H9 (cell line): ENCODE measurements around the gene TMTC2. TPM values are rescaled to one million over a fixed set of nuclear protein-coding genes. Genes with fewer than 3 reads are reported as not detected.
"Not testable (repeated sequence)": the region's sequence is repeated elsewhere in the genome, so short reads cannot be mapped to it uniquely, and the experiment has no call there.

ENCODE experiments used
- DNase-seq: peaks from one replicate; pipeline ENCODE4 v3.0.0-alpha.2; 2017
- H2AFZ ChIP-seq: one replicate; pipeline ENCODE4 v1.6.1; 2013; ENCODE audit warnings: mild to moderate bottlenecking, low read length, control low read depth, moderate library complexity
- H2AK5ac ChIP-seq: 2 replicates; pipeline ENCODE4 v1.6.1; 2013; ENCODE audit warnings: low read length, control low read depth, mixed read lengths; ENCODE audit not compliant: insufficient read length
- H2BK120ac ChIP-seq: one replicate; pipeline ENCODE4 v1.6.1; 2013; ENCODE audit warnings: low read depth, mild to moderate bottlenecking, low read length, control low read depth, inconsistent platforms; ENCODE audit not compliant: poor library complexity, severe bottlenecking
- H2BK12ac ChIP-seq: 2 replicates; pipeline ENCODE4 v1.6.1; 2013; ENCODE audit warnings: low read length, control low read depth, mixed read lengths, low read depth; ENCODE audit not compliant: insufficient read length
- H2BK15ac ChIP-seq: 2 replicates; pipeline ENCODE4 v1.6.1; 2013; ENCODE audit warnings: low read depth, low read length, control low read depth
- H2BK20ac ChIP-seq: one replicate; pipeline ENCODE4 v1.6.1; 2013; ENCODE audit warnings: low read depth, mild to moderate bottlenecking, low read length, control low read depth, inconsistent platforms; ENCODE audit not compliant: poor library complexity, severe bottlenecking
- H2BK5ac ChIP-seq: 2 replicates; pipeline ENCODE4 v1.6.1; 2013; ENCODE audit warnings: low read length, control low read depth, mixed read lengths; ENCODE audit not compliant: insufficient read length
- H3K14ac ChIP-seq: 2 replicates; pipeline ENCODE4 v1.6.1; 2013; ENCODE audit warnings: low read length, control low read depth; ENCODE audit not compliant: insufficient read depth
- H3K18ac ChIP-seq: 2 replicates; pipeline ENCODE4 v1.6.1; 2013; ENCODE audit warnings: low read depth, mild to moderate bottlenecking, mixed read lengths, low read length, control low read depth; ENCODE audit not compliant: insufficient read length
- H3K23ac ChIP-seq: 2 replicates; pipeline ENCODE4 v1.6.1; 2013; ENCODE audit warnings: low read length, control low read depth, mixed read lengths, low read depth; ENCODE audit not compliant: insufficient read length
- H3K23me2 ChIP-seq: 2 replicates; pipeline ENCODE4 v1.6.1; 2013; ENCODE audit warnings: low read depth, mild to moderate bottlenecking, mixed read lengths, low read length, control low read depth; ENCODE audit not compliant: insufficient read length, poor library complexity, severe bottlenecking
- H3K27ac ChIP-seq: 2 replicates; pipeline ENCODE4 v1.5.1; 2013; ENCODE audit warnings: low read length, control low read depth, mixed read lengths, low read depth; ENCODE audit not compliant: insufficient read length
- H3K27me3 ChIP-seq: 2 replicates; pipeline ENCODE4 v1.6.1; 2013; ENCODE audit warnings: low read length, control low read depth, inconsistent platforms; ENCODE audit not compliant: insufficient read depth
- H3K4ac ChIP-seq: 2 replicates; pipeline ENCODE4 v1.6.1; 2013; ENCODE audit warnings: low read depth, mild to moderate bottlenecking, control low read depth, inconsistent platforms, low read length, moderate library complexity
- H3K4me1 ChIP-seq: 2 replicates; pipeline ENCODE4 v1.6.1; 2013; ENCODE audit warnings: low read length, control low read depth, inconsistent platforms; ENCODE audit not compliant: insufficient read depth
- H3K4me2 ChIP-seq: 2 replicates; pipeline ENCODE4 v1.6.1; 2013; ENCODE audit warnings: low read length, control low read depth, mixed read lengths; ENCODE audit not compliant: insufficient read length, insufficient read depth
- H3K56ac ChIP-seq: 2 replicates; pipeline ENCODE4 v1.6.1; 2013; ENCODE audit warnings: low read depth, mild to moderate bottlenecking, mixed read lengths, low read length, control low read depth; ENCODE audit not compliant: insufficient read length
- H3K79me1 ChIP-seq: 2 replicates; pipeline ENCODE4 v1.6.1; 2013; ENCODE audit warnings: low read depth, mild to moderate bottlenecking, moderate library complexity, low read length, control low read depth, inconsistent platforms; ENCODE audit not compliant: insufficient read depth, poor library complexity, severe bottlenecking
- H3K79me2 ChIP-seq: 2 replicates; pipeline ENCODE4 v1.6.1; 2013; ENCODE audit warnings: low read length, control low read depth, inconsistent platforms; ENCODE audit not compliant: insufficient read depth
- H3K9ac ChIP-seq: 2 replicates; pipeline ENCODE4 v1.6.1; 2013; ENCODE audit warnings: low read length, control low read depth, mixed read lengths; ENCODE audit not compliant: insufficient read length; ENCODE audit errors: extremely low read depth
- H3K9me3 ChIP-seq: one replicate; pipeline ENCODE4 v1.6.1; 2013; ENCODE audit warnings: low read depth, low read length, inconsistent platforms; ENCODE audit not compliant: control insufficient read depth
- H3T11ph ChIP-seq: one replicate; pipeline ENCODE4 v1.6.1; 2013; ENCODE audit warnings: mild to moderate bottlenecking, low read length, control low read depth, inconsistent platforms
- H4K20me1 ChIP-seq: one replicate; pipeline ENCODE4 v1.6.1; 2013; ENCODE audit not compliant: control insufficient read depth, insufficient read length, insufficient read depth
- H4K5ac ChIP-seq: 2 replicates; pipeline ENCODE4 v1.6.1; 2013; ENCODE audit warnings: low read depth, mild to moderate bottlenecking, mixed read lengths, low read length, control low read depth; ENCODE audit not compliant: insufficient read length
- H4K8ac ChIP-seq: replicated peaks from 2 replicates; pipeline ENCODE4 v1.6.1; 2013; ENCODE audit warnings: low read length, control low read depth, mixed read lengths, low read depth; ENCODE audit not compliant: insufficient read length
- H4K91ac ChIP-seq: 2 replicates; pipeline ENCODE4 v1.6.1; 2013; ENCODE audit warnings: low read depth, mild to moderate bottlenecking, moderate library complexity, mixed read lengths, low read length, control low read depth; ENCODE audit not compliant: insufficient read length
- H3K27ac Mint-ChIP-seq, 3 experiments: 2 replicates in 2 of 3; 3 replicates in 1 of 3; pipeline ENCODE4 v1.8.0; 2020 to 2021; ENCODE audit warnings: mixed read lengths in 3 of 3, mild to moderate bottlenecking in 1 of 3, moderate library complexity in 1 of 3
- H3K27me3 Mint-ChIP-seq: 2 replicates; pipeline ENCODE4 v1.8.0; 2021; ENCODE audit warnings: low read depth, mild to moderate bottlenecking, moderate library complexity, mixed read lengths
- H3K36me3 Mint-ChIP-seq, 3 experiments: 2 replicates in 2 of 3; 3 replicates in 1 of 3; pipeline ENCODE4 v1.8.0; 2020 to 2021; ENCODE audit warnings: low read depth in 3 of 3, mixed read lengths in 3 of 3; ENCODE audit not compliant: insufficient read depth in 1 of 3
- H3K4me1 Mint-ChIP-seq, 2 experiments: 2 replicates each; pipeline ENCODE4 v1.8.0; 2020; ENCODE audit warnings: mixed read lengths in 2 of 2
- H3K4me3 Mint-ChIP-seq, 2 experiments: 2 replicates in 1 of 2; 3 replicates in 1 of 2; pipeline ENCODE4 v1.8.0; 2020 to 2021; ENCODE audit warnings: mild to moderate bottlenecking in 2 of 2, mixed read lengths in 2 of 2, moderate library complexity in 1 of 2
- H3K9me3 Mint-ChIP-seq, 2 experiments: 2 replicates in 1 of 2; 3 replicates in 1 of 2; pipeline ENCODE4 v1.8.0; 2020; ENCODE audit warnings: mild to moderate bottlenecking in 2 of 2, mixed read lengths in 2 of 2, moderate library complexity in 1 of 2
- WGBS: extraction: QIAGEN DNeasy Blood & Tissue Kit; methylation state at CpG from one replicate; pipeline ENCODE4 v1.1.7; 2013; ENCODE audit warnings: missing lambda C conversion rate, low lambda C conversion rate, mixed read lengths; ENCODE audit not compliant: insufficient read length; ENCODE audit errors: extremely low coverage; 5-methylcytosine and 5-hydroxymethylcytosine counted together
- total RNA-seq: library from RNA; stranded (reverse); gene quantifications from 2 replicates; pipeline ENCODE4 v1.2.1, GENCODE V29; 2021
- TF ChIP-seq, protein P1 (sequence below): fragments of 200-600 bp; sonication (generic); conservative IDR thresholded peaks from 3 replicates; pipeline ENCODE4 v1.8.0; 2021; ENCODE audit warnings: antibody characterized with exemption, mild to moderate bottlenecking

The TMTC2 gene
- total RNA-seq, 1 experiment from 2014 or later = 3.1 TPM

GRCh38 chr12:82760423-82760822 is 73.7 kb downstream of the TMTC2 start:
- no peak overlapping the region for H3K4me3 Mint-ChIP-seq
- Histone ChIP-seq H3K79me1 (no peaks in the 10 kb centered on the region), H3K9me3 (no peaks in the 10 kb centered on the region), H3K14ac (no peak overlapping the region), H4K20me1 (no peaks in the 10 kb centered on the region), H3T11ph (no peak overlapping the region), H2BK5ac (no peak overlapping the region), H3K4ac (no peak overlapping the region), H2BK20ac (no peak overlapping the region), H3K23me2 (no peaks in the 10 kb centered on the region), H3K79me2 (no peaks in the 10 kb centered on the region), H2AK5ac (no peak overlapping the region), H3K4me1 (no peaks in the 10 kb centered on the region; the same call in 1 of the 2 replicates), H2BK15ac (no peak overlapping the region), H3K18ac (no peak overlapping the region), H4K5ac (no peak overlapping the region), H3K27me3 (no peaks in the 10 kb centered on the region; the same call in 1 of the 2 replicates), H4K91ac (no peak overlapping the region), H4K8ac (no peak overlapping the region), H3K27ac (no peak overlapping the region), H3K9ac (no peak overlapping the region), H2BK12ac (no peak overlapping the region), H3K4me2 (no peak overlapping the region), H2AFZ (no peak overlapping the region), H2BK120ac (no peak overlapping the region), H3K56ac (no peak overlapping the region), H3K23ac (no peak overlapping the region)
- no peak overlapping the region for H3K27ac Mint-ChIP-seq
- H3K36me3 Mint-ChIP-seq = no peaks in the 10 kb centered on the region; a peak in 1 of 7 replicates
- peaks cover 33 to 45% of the 10 kb centered on the region in 2 experiments for H3K4me1 Mint-ChIP-seq
- no CpG with 5 or more reads among the region's 3 CpGs for WGBS
- H3K9me3 Mint-ChIP-seq = no peaks in the 10 kb centered on the region
- DNase-seq = no peak
- peaks cover 1% of the 10 kb centered on the region; the same call in 1 of the 2 replicates for H3K27me3 Mint-ChIP-seq
- TF ChIP-seq, protein P1, sequence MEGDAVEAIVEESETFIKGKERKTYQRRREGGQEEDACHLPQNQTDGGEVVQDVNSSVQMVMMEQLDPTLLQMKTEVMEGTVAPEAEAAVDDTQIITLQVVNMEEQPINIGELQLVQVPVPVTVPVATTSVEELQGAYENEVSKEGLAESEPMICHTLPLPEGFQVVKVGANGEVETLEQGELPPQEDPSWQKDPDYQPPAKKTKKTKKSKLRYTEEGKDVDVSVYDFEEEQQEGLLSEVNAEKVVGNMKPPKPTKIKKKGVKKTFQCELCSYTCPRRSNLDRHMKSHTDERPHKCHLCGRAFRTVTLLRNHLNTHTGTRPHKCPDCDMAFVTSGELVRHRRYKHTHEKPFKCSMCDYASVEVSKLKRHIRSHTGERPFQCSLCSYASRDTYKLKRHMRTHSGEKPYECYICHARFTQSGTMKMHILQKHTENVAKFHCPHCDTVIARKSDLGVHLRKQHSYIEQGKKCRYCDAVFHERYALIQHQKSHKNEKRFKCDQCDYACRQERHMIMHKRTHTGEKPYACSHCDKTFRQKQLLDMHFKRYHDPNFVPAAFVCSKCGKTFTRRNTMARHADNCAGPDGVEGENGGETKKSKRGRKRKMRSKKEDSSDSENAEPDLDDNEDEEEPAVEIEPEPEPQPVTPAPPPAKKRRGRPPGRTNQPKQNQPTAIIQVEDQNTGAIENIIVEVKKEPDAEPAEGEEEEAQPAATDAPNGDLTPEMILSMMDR = no peak

GRCh38 chr12:82765206-82765605 is 78.5 kb downstream of the TMTC2 start:
- H3K9ac ChIP-seq, H3K4me1 ChIP-seq, H4K20me1 ChIP-seq, H3K9me3 Mint-ChIP-seq, H3K27ac Mint-ChIP-seq, H2BK120ac ChIP-seq, H3K14ac ChIP-seq, H3K56ac ChIP-seq, H2BK12ac ChIP-seq, H3K4me2 ChIP-seq, H2BK15ac ChIP-seq, H3K79me2 ChIP-seq, H3K23me2 ChIP-seq, H2AFZ ChIP-seq, H3K9me3 ChIP-seq, H4K8ac ChIP-seq, H3K27ac ChIP-seq, H3T11ph ChIP-seq, H3K27me3 Mint-ChIP-seq, H3K4ac ChIP-seq, H3K23ac ChIP-seq, H3K4me3 Mint-ChIP-seq, H2AK5ac ChIP-seq, H2BK5ac ChIP-seq, H3K36me3 Mint-ChIP-seq, H3K27me3 ChIP-seq, H3K79me1 ChIP-seq, H2BK20ac ChIP-seq, H4K91ac ChIP-seq, H4K5ac ChIP-seq, DNase-seq, H3K18ac ChIP-seq: not testable (repeated sequence)
- no CpG with 5 or more reads among the region's 7 CpGs for WGBS
- peaks cover 12 to 14% of the 10 kb centered on the region in 2 experiments for H3K4me1 Mint-ChIP-seq
